Stimulated activated CD8-positive, alpha-beta memory T cell treated with anti-CD3 and anti-CD28 coated beads, Interleukin-4, amount 100 ng/mL, for 1 hour (primary cell): ENCODE measurements around the gene TSHZ3.

Experiments
- DNase-seq, 2 donors: peaks; one replicate each; pipeline ENCODE4 v3.0.0-alpha.2; 2020; ENCODE audit warnings: low read depth in 2 of 2, low spot score in 1 of 2

The TSHZ3 gene

GRCh38 chr19:31338069-31338776 is 11.0 kb downstream of the TSHZ3 start:
- no peak for DNase-seq

- no peak for DNase-seq
Measured at GRCh38 chr19:31337008-31337914, 12.0 kb downstream of the TSHZ3 start.

- no peak for DNase-seq
Measured at GRCh38 chr19:31335716-31336115, 13.5 kb downstream of the TSHZ3 start.

- DNase-seq: no peak
Measured at GRCh38 chr19:31334849-31335624, 14.2 kb downstream of the TSHZ3 start.

GRCh38 chr19:31334101-31334848 is 15.0 kb downstream of the TSHZ3 start:
- DNase-seq: no peak

GRCh38 chr19:31332096-31332495 is 17.1 kb downstream of the TSHZ3 start:
- no peak for DNase-seq

GRCh38 chr19:31331536-31331935 is 17.7 kb downstream of the TSHZ3 start:
- DNase-seq: no peak

GRCh38 chr19:31330761-31331160 is 18.5 kb downstream of the TSHZ3 start:
- DNase-seq: no peak

- no peak for DNase-seq
Measured at GRCh38 chr19:31330237-31330636, 19.0 kb downstream of the TSHZ3 start.

GRCh38 chr19:31329819-31330218 is 19.4 kb downstream of the TSHZ3 start:
- DNase-seq: no peak

GRCh38 chr19:31328238-31328637 is 21.0 kb downstream of the TSHZ3 start:
- no peak for DNase-seq

- DNase-seq: no peak
Measured at GRCh38 chr19:31326329-31327028, 22.8 kb downstream of the TSHZ3 start.

- DNase-seq: no peak
Measured at GRCh38 chr19:31325342-31325741, 23.9 kb downstream of the TSHZ3 start.

GRCh38 chr19:31319465-31319864 is 29.8 kb downstream of the TSHZ3 start:
- no peak for DNase-seq

GRCh38 chr19:31318790-31319425 is 30.3 kb downstream of the TSHZ3 start:
- no peak for DNase-seq

GRCh38 chr19:31317570-31317969 is 31.7 kb downstream of the TSHZ3 start:
- DNase-seq: no peak

- no peak for DNase-seq
Measured at GRCh38 chr19:31317093-31317492, 32.1 kb downstream of the TSHZ3 start.

- no peak for DNase-seq
Measured at GRCh38 chr19:31316201-31316951, 32.9 kb downstream of the TSHZ3 start.

- DNase-seq: no peak
Measured at GRCh38 chr19:31315652-31316051, 33.6 kb downstream of the TSHZ3 start.
